Neuronal stem cell (in vitro differentiated cells): ENCODE results near the gene UBE3B.
A peak's percentile ranks its signal among the peaks of the same experiment; 100 is the strongest.

Experiments used
- DNase-seq: peaks from one replicate; pipeline ENCODE4 v3.0.0-alpha.2; 2013; ENCODE audit warnings: low spot score
- H2AFZ ChIP-seq: one replicate; pipeline ENCODE4 v1.6.1; 2013; ENCODE audit warnings: mild to moderate bottlenecking, low read length, inconsistent platforms
- H2AK5ac ChIP-seq: 2 replicates; pipeline ENCODE4 v1.6.1; 2013; ENCODE audit warnings: low read depth, mild to moderate bottlenecking, inconsistent platforms, low read length, moderate library complexity, mixed read lengths
- H2BK120ac ChIP-seq: 2 replicates; pipeline ENCODE4 v1.6.1; 2013; ENCODE audit warnings: low read depth, mild to moderate bottlenecking, inconsistent platforms, low read length, moderate library complexity, mixed read lengths
- H2BK12ac ChIP-seq: one replicate; pipeline ENCODE4 v1.6.1; 2013; ENCODE audit warnings: low read length, inconsistent platforms
- H2BK15ac ChIP-seq: 2 replicates; pipeline ENCODE4 v1.6.1; 2013; ENCODE audit warnings: mild to moderate bottlenecking, low read length, inconsistent platforms, mixed read lengths
- H2BK5ac ChIP-seq: one replicate; pipeline ENCODE4 v1.6.1; 2013; ENCODE audit warnings: inconsistent platforms, mild to moderate bottlenecking, low read length, moderate library complexity
- H3K14ac ChIP-seq: one replicate; pipeline ENCODE4 v1.6.1; 2013; ENCODE audit warnings: low read length, inconsistent platforms
- H3K18ac ChIP-seq: 2 replicates; pipeline ENCODE4 v1.6.1; 2013; ENCODE audit warnings: low read length, inconsistent platforms
- H3K23ac ChIP-seq: 2 replicates; pipeline ENCODE4 v1.6.1; 2013; ENCODE audit warnings: low read depth, mild to moderate bottlenecking, mixed read lengths, low read length, inconsistent platforms; ENCODE audit not compliant: poor library complexity
- H3K27ac ChIP-seq: replicated peaks from 3 replicates; pipeline ENCODE4 v1.5.1; 2013; ENCODE audit warnings: low read length, inconsistent platforms
- H3K27me3 ChIP-seq, 3 experiments: 2 replicates each; pipeline ENCODE4 v1.6.1; 2013; ENCODE audit warnings: low read length in 3 of 3, mild to moderate bottlenecking in 2 of 3, inconsistent platforms in 1 of 3, low read depth in 1 of 3, mixed read lengths in 1 of 3, moderate library complexity in 1 of 3; ENCODE audit not compliant: control insufficient read depth in 3 of 3, insufficient read depth in 3 of 3
- H3K36me3 ChIP-seq, 2 donors: replicated peaks in 1 of 2; 2 replicates each; pipeline ENCODE4 v1.6.1; 2013; ENCODE audit warnings: low read length in 2 of 2; ENCODE audit not compliant: control insufficient read depth in 2 of 2, insufficient read depth in 2 of 2
- H3K4ac ChIP-seq: 2 replicates; pipeline ENCODE4 v1.6.1; 2013; ENCODE audit warnings: inconsistent platforms, mild to moderate bottlenecking, low read length, moderate library complexity
- H3K4me1 ChIP-seq, 2 donors: 1 replicate in 1 of 2; 2 replicates in 1 of 2; pipeline ENCODE4 v1.6.1; 2013; ENCODE audit warnings: low read length in 2 of 2, low read depth in 1 of 2; ENCODE audit not compliant: control insufficient read depth in 2 of 2, insufficient read depth in 1 of 2
- H3K4me2 ChIP-seq: one replicate; pipeline ENCODE4 v1.6.1; 2013; ENCODE audit warnings: mild to moderate bottlenecking, low read length, inconsistent platforms; ENCODE audit not compliant: insufficient read depth, poor library complexity, severe bottlenecking
- H3K4me3 ChIP-seq, 2 donors: 2 replicates each; pipeline ENCODE4 v1.5.1; 2013; ENCODE audit warnings: low read length in 2 of 2, mild to moderate bottlenecking in 2 of 2, inconsistent platforms in 1 of 2, moderate library complexity in 1 of 2
- H3K79me1 ChIP-seq: one replicate; pipeline ENCODE4 v1.6.1; 2013; ENCODE audit warnings: low read depth, mild to moderate bottlenecking, inconsistent platforms, low read length, moderate library complexity
- H3K9ac ChIP-seq: one replicate; pipeline ENCODE4 v1.6.1; 2013; ENCODE audit warnings: mild to moderate bottlenecking, low read depth, low read length, inconsistent platforms; ENCODE audit not compliant: poor library complexity
- H3K9me3 ChIP-seq, 2 donors: replicated peaks in 1 of 2; 2 replicates each; pipeline versions ENCODE3 to v1.6.1; 2013; ENCODE audit warnings: low read length in 2 of 2, mild to moderate bottlenecking in 2 of 2, inconsistent platforms in 1 of 2, low read depth in 1 of 2, mixed read lengths in 1 of 2, moderate library complexity in 1 of 2; ENCODE audit not compliant: control insufficient read depth in 2 of 2, insufficient read depth in 1 of 2
- H4K8ac ChIP-seq: one replicate; pipeline ENCODE4 v1.6.1; 2013; ENCODE audit warnings: low read depth, mild to moderate bottlenecking, inconsistent platforms, low read length, moderate library complexity
- H4K91ac ChIP-seq: one replicate; pipeline ENCODE4 v1.6.1; 2013; ENCODE audit warnings: low read length, low read depth, mild to moderate bottlenecking, inconsistent platforms; ENCODE audit not compliant: poor library complexity
- WGBS, 2 donors: extraction: QIAGEN DNeasy Blood & Tissue Kit; methylation state at CpG; one replicate each; pipeline ENCODE4 v1.1.7; 2013; ENCODE audit warnings: missing lambda C conversion rate in 2 of 2, mixed read lengths in 1 of 2; ENCODE audit not compliant: insufficient read length in 2 of 2, insufficient replicate concordance in 1 of 2; ENCODE audit errors: extremely low coverage in 2 of 2; 5-methylcytosine and 5-hydroxymethylcytosine counted together

Gene UBE3B

DNA sequence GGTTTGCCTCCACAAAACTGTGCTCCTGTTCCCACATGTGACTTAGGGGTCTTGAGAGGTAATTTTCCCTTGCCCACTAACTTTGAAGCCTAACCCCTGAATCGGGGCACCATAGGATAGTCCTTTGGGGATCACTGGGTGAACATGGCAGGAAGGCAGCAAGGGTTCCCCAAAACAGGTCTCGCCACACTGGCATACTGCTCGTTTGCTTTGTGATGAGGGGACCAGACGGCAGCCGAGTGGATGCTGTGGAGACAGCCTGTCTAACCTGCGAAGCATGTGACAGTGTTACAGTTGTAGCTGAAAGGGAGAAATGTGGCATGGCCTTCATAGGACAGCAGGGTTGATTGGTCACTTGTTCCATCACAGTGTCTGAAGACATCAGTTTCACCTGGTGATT, 42.4 kb downstream of the UBE3B start:
- peaks cover 12 to 29% of the 10 kb centered on the region in 2 donors for H3K4me1 ChIP-seq
- no peak overlapping the region for H3K23ac ChIP-seq
- H3K4me3 ChIP-seq, result no peak overlapping the region
- H3K36me3 ChIP-seq, result peaks cover 19 to 88% of the 10 kb centered on the region in 2 donors
- H3K9ac ChIP-seq, result no peak overlapping the region
- H3K18ac ChIP-seq, result no peak overlapping the region
- H3K79me1 ChIP-seq, result no peaks in the 10 kb centered on the region
- no peaks in the 10 kb centered on the region for H3K9me3 ChIP-seq
- H3K27me3 ChIP-seq, result no peaks in the 10 kb centered on the region
- H2BK5ac ChIP-seq, result no peak overlapping the region
- H3K4me2 ChIP-seq, result no peak overlapping the region
- H3K27ac ChIP-seq, result no peak overlapping the region
- H3K4ac ChIP-seq, result no peak overlapping the region
- no peak overlapping the region for H4K8ac ChIP-seq
- peak overlapping the region; percentile 44 for H2BK15ac ChIP-seq
- no peak overlapping the region for H2BK120ac ChIP-seq
- WGBS, 2 donors, result no CpG with 5 or more reads among the region's 6 CpGs
- H3K14ac ChIP-seq, result no peak overlapping the region
- no peak overlapping the region for H2BK12ac ChIP-seq
- no peak overlapping the region for H2AFZ ChIP-seq
- H4K91ac ChIP-seq, result no peak overlapping the region
- H2AK5ac ChIP-seq, result peak overlapping the region; percentile 66
- no peak for DNase-seq

GRCh38 chr12:109521831-109522230, 44.4 kb downstream of the UBE3B start:
- no CpG with 5 or more reads among the region's 10 CpGs for WGBS, 2 donors
- H4K91ac ChIP-seq, result no peak overlapping the region
- peak overlapping the region; percentile 33 for H2BK12ac ChIP-seq

DNA sequence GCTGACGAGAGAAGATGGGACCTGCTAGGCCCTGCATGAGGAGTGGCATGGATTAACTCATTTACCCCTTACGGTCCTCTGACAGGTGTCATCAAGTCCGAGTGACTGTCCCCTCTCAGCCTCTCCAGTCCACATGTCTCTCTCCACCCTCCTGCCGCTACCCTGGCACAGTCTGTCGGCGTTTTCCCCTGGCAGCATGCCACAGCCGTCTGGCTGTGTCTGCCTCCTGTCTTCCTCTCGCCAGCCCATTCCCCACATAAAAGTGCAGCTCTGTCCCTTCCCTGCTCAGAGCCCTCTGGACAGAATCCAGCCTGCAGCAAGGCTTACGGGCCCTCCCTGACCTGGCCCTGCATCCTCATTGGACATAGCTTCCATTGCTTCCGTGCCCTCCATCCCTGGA, 45.6 kb downstream of the UBE3B start:
- H3K27ac ChIP-seq, result no peak overlapping the region
- H3K79me1 ChIP-seq, result no peaks in the 10 kb centered on the region
- H4K8ac ChIP-seq, result no peak overlapping the region
- no peak overlapping the region for H2BK120ac ChIP-seq
- no peaks in the 10 kb centered on the region for H3K27me3 ChIP-seq
- H2BK15ac ChIP-seq, result no peak overlapping the region
- no peak overlapping the region for H3K4ac ChIP-seq
- WGBS, 2 donors, result no CpG with 5 or more reads among the region's 10 CpGs
- H2BK12ac ChIP-seq, result no peak overlapping the region
- H3K4me3 ChIP-seq, result no peak overlapping the region
- H2AK5ac ChIP-seq, result peak overlapping the region; percentile 40
- no peak overlapping the region for H4K91ac ChIP-seq
- no peak overlapping the region for H3K23ac ChIP-seq
- H2BK5ac ChIP-seq, result no peak overlapping the region
- H3K4me1 ChIP-seq, result peaks cover 13 to 51% of the 10 kb centered on the region in 2 donors
- no peak overlapping the region for H3K14ac ChIP-seq
- DNase-seq, result no peak
- no peak overlapping the region for H2AFZ ChIP-seq
- H3K18ac ChIP-seq, result peak overlapping the region; percentile 58
- H3K9me3 ChIP-seq, result no peaks in the 10 kb centered on the region
- no peak overlapping the region for H3K9ac ChIP-seq
- H3K36me3 ChIP-seq, result peaks cover 11 to 94% of the 10 kb centered on the region in 2 donors
- H3K4me2 ChIP-seq, result no peak overlapping the region

More at GRCh38 chr12:109521831-109522230, 44.4 kb downstream of the UBE3B start:
- no peak overlapping the region for H3K27ac ChIP-seq
- H3K9ac ChIP-seq, result no peak overlapping the region
- no peak overlapping the region for H3K14ac ChIP-seq
- peaks cover 13 to 40% of the 10 kb centered on the region in 2 donors for H3K4me1 ChIP-seq
- no peak overlapping the region for H3K4me2 ChIP-seq
- H3K4ac ChIP-seq, result no peak overlapping the region
- H3K79me1 ChIP-seq, result no peaks in the 10 kb centered on the region
- H2AK5ac ChIP-seq, result peak overlapping the region; percentile 32
- peak overlapping the region; percentile 7 for H2BK120ac ChIP-seq
- no peak overlapping the region for H4K8ac ChIP-seq
- H3K23ac ChIP-seq, result no peak overlapping the region
- no peak overlapping the region for H2AFZ ChIP-seq
- peak overlapping the region; percentile 71 for H3K18ac ChIP-seq
- H3K9me3 ChIP-seq, result no peaks in the 10 kb centered on the region
- no peak for DNase-seq
- H3K4me3 ChIP-seq, result no peak overlapping the region
- no peak overlapping the region for H2BK15ac ChIP-seq
- H2BK5ac ChIP-seq, result no peak overlapping the region
- peaks cover 19 to 94% of the 10 kb centered on the region in 2 donors for H3K36me3 ChIP-seq
- H3K27me3 ChIP-seq, result no peaks in the 10 kb centered on the region

GRCh38 chr12:109523504-109523903, 46.1 kb downstream of the UBE3B start:
- Histone ChIP-seq H3K4me2 (no peak overlapping the region), H4K91ac (no peak overlapping the region), H3K18ac (peak overlapping the region; percentile 58), H3K14ac (no peak overlapping the region), H2AK5ac (peak overlapping the region; percentile 40), H4K8ac (no peak overlapping the region), H2BK12ac (no peak overlapping the region), H2BK15ac (no peak overlapping the region), H3K9ac (no peak overlapping the region), H3K27ac (no peak overlapping the region), H2BK120ac (no peak overlapping the region), H3K23ac (no peak overlapping the region), H3K27me3 (no peaks in the 10 kb centered on the region), H2AFZ (no peak overlapping the region), H2BK5ac (peak overlapping the region; percentile 62), H3K4ac (no peak overlapping the region), H3K4me3 (no peak overlapping the region), H3K9me3 (no peaks in the 10 kb centered on the region), H3K4me1 (peaks cover 13 to 52% of the 10 kb centered on the region in 2 donors), H3K36me3 (peaks cover 9 to 94% of the 10 kb centered on the region in 2 donors), H3K79me1 (no peaks in the 10 kb centered on the region)
- no peak for DNase-seq
- WGBS, 2 donors, result no CpG with 5 or more reads among the region's 5 CpGs
